Measurements from ENCODE around the gene RAC2.

RAC2 gene

DNA sequence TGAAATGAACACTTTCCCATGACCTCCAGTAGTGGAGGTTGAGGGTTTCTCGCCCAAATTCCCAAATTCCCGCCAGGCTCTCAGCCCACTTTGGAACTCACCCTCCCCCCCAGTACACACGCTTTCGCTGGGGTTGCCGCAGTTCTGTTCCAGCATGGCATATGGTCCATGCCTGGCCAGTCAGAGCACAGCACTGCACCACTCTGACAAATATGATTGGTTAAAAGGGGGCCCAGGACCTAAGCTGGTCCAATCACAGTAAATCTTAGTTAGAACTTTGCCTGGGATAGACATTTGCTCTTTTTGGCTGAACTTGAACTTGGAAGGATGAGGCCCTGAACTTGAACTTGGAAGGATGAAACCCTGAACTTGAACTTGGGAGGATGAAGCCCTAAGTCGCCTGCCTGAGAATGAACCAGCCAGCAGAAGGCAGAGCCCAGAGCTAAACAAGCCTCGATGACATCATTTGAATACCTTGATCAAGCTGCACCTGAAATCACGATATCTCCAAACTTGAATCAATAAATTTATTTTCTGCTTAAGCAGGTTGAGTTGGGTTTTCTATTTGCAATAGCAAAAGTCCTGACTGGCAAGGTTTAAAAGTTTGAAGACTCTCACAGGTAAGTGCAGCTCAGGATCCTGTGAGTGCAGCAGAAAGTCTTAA, 19.2 kb downstream of the RAC2 start:
- in situ Hi-C loops (cut with HindIII; ENCODE audit: low sequenced_read_pairs): no loop called here

DNA sequence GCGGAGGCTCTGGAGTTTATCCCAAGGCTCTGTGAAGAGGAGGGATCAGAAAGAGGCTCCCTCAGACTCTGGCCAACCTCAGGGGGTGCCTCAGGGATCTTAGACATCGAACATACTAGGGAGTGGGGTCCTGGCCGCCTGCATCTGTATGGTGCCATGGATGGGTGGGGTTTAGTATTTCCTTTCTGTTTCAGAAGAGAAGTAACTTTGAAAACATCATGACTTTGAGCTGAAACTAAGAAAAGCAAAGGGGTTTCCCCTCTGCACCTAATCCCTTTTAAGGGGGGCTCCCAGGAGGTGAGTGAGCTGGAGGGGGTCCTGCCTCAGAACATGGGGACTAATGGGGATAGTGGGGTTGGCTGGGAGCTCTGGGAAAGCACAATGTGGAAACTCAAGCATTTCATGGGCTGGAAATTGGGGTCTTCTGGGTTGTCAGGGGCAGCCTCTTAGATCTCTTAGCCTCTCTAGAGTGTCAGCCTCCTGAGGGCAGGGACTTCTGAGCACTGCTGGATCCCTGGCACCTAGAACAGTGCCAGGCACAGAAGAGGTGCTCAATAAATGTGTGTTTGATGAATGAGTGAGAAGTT, 20.0 kb downstream of the RAC2 start:
- in situ Hi-C loops (cut with HindIII; ENCODE audit: low sequenced_read_pairs): no loop called here

DNA sequence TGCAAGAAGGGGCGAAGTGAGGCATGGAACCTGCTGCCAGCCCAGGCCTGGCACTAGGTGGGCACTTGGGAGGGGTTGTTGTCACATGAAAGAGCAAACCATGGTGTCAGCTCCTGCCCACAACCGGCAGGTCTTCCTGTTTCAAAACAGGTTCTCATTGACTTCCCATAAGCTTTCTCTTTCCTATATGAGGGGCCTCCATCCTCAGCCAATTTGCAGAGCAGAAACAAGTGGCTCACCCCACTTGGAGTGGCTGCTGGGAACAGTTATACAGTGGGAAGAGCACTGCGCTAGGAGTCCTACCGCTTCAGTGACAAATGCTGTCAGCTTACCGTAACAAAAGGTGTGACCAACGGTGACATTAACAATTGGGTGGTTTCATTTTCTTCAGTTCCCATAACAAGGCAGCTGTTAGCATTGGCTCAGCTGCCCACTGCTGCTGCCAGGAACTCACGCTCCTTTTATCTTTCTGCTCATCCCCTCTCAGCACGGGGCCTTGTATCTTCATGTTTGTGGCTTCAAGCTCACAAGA, 21.6 kb downstream of the RAC2 start:
- in situ Hi-C loops (cut with HindIII; ENCODE audit: low sequenced_read_pairs): no loop called here

DNA sequence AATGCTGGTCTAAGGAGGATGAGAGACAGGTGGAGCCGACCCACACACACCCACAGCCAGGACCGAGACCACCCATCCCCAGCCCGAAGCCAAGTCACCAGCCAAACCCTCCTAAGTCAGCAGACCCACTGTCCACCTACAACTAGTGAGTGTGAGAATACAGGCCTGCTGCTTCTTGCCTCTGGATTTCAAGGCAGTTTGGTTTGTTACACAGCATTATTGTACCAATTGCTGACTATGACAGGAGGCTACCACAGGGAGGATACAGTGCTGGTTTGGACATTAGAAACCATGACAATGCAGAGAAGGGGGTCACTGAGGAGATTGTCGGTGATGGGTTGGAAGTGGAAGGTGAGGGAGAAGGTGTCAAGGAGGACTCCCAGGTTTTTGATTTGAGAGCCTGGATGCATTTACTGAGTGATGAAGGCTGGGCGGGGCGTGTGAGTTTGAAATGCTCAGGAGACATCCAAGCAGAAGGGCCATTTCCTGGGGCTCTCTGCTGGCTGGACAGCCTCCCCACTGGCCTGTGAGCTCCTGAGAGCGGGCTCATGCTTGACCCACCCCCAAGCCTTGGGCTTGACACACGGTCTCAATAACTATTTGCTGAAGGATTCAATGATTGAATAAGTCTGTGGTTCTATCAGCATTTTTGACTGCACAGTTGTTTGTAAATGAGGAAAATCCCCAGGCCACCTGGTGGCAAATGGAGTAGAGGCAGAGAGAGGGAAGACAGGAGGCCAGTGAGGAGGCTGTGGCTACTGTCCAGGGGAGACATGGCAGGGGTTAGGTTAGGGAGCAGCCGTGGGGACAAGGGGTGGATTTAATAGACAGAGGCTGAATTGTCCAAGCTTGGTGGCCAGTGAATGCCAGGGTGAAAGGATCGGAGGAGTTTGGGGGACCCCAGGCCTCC, 22.4 kb downstream of the RAC2 start:
- in situ Hi-C loops (cut with HindIII; ENCODE audit: low sequenced_read_pairs): no loop called here

DNA sequence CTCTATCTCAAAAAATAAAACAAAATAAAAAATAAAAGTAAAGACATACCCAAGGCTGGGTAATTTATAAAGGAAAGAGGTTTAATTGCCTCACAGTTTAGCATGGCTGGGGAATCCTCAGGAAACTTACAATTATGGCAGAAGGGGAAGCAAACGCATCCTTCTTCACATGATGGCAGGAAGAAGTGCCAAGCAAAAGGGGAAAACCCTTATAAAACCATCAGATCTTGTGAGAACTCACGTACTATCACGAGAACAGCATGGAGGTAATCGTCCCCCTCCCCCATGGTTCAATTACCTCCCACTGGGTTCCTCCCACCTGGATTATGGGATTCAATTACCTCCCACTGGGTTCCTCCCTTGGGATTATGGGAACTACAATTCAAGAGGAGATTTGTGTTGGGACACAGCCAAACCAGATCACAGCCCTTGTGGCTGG, 23.5 kb downstream of the RAC2 start:
- in situ Hi-C loops (cut with HindIII; ENCODE audit: low sequenced_read_pairs): no loop called here

DNA sequence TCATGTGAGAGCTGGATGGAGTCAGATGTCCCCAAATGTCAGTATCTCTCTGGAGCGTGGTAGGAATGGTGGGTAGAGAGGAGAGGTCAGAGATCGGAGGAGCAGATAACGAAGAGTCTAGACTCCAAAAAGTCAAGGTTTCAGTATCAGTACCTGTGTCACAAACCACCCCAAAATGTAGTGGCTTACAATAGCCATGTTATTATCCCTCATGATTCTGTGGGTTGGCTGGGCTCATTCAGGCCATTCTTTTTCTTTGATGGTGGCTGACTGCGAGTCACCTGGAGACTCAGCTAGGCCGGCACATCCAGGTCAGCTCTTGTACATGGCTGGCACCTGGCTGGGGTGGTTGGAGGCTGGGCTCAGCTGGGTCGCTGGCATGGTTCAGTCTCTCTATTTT, 24.5 kb downstream of the RAC2 start:
- in situ Hi-C loops (cut with HindIII; ENCODE audit: low sequenced_read_pairs): loop anchor here (10.0 kb wide), 1 partner anchor 165 kb away; the partner anchor contains the start of gene KCTD17

DNA sequence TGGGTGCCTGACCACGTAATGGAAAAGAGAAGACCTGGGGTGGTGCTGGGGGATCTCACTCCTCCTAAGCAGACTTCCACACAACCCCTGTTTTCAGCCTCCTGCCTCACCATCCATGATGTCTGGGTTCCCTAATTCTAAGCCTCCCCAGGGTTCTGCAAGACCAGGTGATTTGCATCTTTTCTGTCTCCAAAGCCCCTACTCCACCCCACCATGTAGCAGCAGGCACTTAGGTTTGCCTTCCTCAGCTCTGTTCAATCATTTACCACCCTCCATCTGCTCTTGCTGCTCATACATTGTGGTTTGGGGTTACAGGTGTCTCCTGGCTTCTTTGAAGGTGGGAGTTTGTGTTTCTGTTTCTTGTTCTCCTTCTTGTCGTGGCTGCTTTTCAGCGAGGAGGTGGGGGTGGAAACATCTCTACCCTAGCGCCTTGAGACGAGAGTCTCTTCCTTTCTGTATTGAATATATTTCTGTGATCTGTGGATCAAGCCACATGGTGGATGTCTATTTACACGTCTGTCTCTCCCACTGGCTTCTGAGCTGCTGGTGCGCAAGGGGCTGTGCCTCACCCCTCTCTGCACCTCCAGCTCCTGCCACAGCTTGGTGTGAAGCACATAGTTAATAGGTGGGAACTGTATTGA, 25.2 kb downstream of the RAC2 start:
- in situ Hi-C loops (cut with HindIII; ENCODE audit: low sequenced_read_pairs): loop anchor here (10.0 kb wide), 1 partner anchor 164 kb away; the partner anchor contains the start of gene KCTD17

DNA sequence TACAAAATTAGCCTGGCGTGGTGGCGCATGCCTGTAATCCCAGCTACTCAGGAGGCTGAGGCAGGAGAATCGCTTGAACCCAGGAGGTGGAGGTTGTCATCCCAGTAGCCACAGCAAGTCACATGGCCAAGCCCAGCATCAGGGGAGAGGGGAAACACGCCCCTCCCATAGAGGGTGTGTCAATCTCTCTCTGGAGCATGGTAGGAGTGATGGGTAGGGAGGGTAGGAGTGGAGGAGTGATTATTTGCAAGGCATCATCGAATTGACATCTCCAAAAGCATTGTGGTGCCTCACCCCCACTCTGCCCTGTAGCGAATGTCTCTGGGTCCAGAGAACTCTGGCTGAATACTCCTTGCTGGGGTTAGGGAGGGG, 25.7 kb downstream of the RAC2 start:
- in situ Hi-C loops (cut with HindIII; ENCODE audit: low sequenced_read_pairs): loop anchor here (10.0 kb wide), 1 partner anchor 164 kb away; the partner anchor contains the start of gene KCTD17

DNA sequence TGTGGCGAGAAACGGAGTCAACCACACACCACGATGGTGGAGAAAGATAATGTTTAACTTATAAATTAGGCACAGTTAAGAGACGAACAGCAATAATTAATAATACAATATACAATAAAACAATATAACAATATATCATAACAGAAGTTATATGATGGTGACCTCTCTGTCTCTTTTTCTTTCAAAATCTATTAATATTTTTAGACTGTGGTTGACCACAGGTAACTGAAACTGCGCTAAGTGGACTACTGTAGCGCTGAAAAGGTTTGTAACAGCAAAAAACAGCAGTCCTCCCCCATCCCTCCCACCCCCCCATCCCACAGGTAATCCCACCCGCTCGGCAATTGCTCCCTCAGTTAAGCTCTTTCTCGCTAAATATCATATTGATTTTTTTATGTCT, 28.2 kb downstream of the RAC2 start:
- in situ Hi-C loops (cut with HindIII; ENCODE audit: low sequenced_read_pairs): loop anchor here (10.0 kb wide), 1 partner anchor 161 kb away; the partner anchor contains the start of gene KCTD17

DNA sequence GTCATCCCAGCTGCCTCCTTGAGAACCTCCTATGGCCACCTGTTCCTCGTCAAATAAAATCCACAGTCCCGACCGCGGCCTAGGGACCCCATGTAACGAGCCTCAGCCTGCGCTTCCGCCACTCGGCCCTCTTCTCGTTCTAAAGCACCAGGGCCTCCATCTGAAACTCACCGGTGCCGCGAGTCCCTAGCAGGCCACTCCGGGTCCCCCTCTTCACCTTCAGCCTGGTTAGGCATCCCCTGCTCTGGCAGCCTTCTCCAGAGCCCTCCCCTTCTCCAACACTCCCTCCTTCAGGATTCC, 29.4 kb downstream of the RAC2 start:
- in situ Hi-C loops (cut with HindIII; ENCODE audit: low sequenced_read_pairs): loop anchor here (5.0 to 10.0 kb wide), 4 partner anchors 37 to 160 kb away; partner anchors contain the start of gene KCTD17

DNA sequence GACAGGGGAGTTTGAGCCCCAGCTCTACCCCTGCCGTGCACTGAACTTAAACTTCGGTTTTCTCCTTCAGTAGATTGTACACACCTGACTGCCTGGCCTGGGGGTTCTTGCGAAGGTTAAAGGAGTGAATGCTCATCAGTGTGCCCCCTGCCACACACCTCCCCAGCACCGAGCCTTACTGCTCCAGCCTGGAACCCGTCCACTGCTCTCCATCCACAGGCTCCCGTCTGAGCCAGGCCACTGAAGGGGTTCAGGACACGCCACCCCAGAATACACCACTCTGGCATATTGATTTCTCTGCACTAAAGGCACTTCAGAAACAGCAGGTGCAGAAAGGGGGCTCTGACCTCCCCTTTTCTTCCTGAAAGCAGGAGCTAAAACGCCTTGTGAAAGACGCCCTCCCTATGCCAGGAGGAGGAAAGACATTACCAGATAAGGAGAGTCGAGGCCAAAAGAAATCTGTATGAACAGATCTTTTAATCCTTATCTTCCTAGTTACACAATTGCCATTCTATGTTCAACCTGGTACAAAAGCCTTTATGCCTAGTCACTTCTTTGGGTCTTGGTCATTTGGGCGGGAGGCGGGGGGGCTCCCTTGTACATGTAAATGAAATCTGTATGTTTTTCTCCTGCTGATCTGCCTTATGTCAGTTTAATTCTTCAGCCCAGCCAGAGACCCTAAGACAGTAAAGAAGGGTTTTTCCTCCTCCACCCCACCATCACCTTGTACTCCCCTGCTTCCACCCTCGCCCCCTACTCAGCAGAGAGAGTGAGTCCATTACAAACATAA, 29.9 kb downstream of the RAC2 start:
- in situ Hi-C loops (cut with HindIII; ENCODE audit: low sequenced_read_pairs): loop anchor here (5.0 to 10.0 kb wide), 4 partner anchors 37 to 159 kb away; partner anchors contain the start of gene KCTD17

DNA sequence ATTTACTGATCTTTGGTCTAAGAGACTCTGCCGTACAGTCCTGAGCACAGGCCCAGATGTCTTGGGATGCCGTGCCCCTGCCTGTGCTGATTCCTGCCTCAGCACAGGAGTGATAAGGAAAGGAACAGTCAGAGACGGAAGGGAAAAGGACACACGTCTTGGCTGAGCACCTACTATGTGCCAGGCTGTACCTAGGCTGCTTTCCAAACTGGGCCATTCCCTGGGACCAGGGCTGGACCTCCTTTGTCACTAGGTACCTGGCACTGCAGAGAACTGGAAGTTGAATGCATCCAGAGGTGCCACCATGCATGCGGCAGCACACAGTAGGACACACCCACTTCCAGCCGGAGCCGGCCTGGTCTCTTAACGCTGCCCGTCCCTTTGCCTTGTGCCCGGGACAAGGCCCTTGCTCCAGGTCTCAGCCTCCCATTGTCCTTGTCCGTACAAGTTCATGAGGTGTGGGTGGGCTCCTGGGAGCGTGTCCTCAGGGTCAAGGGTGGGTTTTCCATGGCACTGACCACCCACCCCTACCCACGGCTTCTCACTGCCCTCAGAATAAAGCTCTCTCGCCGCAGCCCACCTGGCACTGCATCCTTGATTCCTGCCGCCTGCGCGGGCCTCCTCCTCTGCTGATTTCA, 30.7 kb downstream of the RAC2 start:
- in situ Hi-C loops (cut with HindIII; ENCODE audit: low sequenced_read_pairs): loop anchor here (5.0 to 10.0 kb wide), 4 partner anchors 36 to 159 kb away; partner anchors contain the start of gene KCTD17

DNA sequence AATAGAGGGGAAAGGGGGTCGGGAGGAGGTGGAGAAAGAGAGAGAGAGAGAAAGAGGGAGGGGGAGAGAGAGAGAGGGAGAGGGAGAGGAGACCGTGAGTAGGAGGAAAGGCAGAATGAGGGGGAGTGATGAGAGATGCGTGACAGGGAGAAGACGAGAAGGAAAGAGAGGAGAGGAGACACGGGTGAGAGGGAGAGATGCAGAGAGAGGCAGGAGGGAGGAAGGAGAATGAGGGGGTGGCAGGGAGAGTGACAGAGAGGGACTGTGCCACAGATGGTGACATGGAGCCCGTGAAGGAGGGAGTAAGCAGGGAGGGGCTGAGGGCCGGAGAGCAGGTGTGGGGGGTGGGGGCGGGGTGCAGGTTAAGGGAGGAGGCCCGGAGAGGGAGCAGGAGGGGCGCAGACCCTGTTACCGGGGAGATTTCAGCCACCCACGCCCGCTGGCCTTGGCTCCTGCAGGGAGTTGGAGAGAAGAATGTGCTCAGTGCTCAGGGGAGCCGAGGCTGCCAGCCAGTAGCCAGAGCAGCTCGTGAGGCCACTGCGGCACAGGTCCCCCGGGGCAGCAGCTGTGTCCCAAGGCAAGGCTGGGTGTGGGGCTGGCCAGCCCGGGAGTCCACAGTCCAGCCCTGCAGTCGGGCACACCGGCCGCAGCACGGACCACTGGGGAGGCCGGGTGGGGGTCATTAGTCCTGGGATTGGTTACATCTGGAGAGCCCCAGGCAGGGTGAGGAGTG, 31.7 kb downstream of the RAC2 start, which contains the start of gene SSTR3:
Gene SSTR3 (minus strand): TSS at position 304 of the 733 bp plus-strand sequence. CDS start 4,674 bp downstream, outside the sequence.
- in situ Hi-C loops (cut with HindIII; ENCODE audit: low sequenced_read_pairs): loop anchor here (5.0 to 10.0 kb wide), 4 partner anchors 35 to 158 kb away; partner anchors contain the start of gene KCTD17

DNA sequence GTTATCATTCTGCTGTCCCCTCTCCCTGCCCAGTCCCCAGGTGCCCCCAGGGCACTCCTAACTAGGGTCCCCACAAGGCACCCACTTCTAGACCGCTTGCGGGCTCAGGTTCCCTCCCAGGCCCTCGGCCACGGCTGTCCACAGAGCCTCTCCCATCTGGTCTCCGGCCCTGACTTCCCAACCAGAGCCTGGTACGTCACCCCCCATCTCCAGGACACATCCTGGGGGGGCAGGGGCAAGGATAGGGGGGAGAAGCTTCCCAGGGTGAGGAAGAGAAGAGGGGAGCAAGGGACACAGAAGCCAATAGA, 32.2 kb downstream of the RAC2 start:
- in situ Hi-C loops (cut with HindIII; ENCODE audit: low sequenced_read_pairs): loop anchor here (5.0 to 10.0 kb wide), 4 partner anchors 35 to 157 kb away; partner anchors contain the start of gene KCTD17

DNA sequence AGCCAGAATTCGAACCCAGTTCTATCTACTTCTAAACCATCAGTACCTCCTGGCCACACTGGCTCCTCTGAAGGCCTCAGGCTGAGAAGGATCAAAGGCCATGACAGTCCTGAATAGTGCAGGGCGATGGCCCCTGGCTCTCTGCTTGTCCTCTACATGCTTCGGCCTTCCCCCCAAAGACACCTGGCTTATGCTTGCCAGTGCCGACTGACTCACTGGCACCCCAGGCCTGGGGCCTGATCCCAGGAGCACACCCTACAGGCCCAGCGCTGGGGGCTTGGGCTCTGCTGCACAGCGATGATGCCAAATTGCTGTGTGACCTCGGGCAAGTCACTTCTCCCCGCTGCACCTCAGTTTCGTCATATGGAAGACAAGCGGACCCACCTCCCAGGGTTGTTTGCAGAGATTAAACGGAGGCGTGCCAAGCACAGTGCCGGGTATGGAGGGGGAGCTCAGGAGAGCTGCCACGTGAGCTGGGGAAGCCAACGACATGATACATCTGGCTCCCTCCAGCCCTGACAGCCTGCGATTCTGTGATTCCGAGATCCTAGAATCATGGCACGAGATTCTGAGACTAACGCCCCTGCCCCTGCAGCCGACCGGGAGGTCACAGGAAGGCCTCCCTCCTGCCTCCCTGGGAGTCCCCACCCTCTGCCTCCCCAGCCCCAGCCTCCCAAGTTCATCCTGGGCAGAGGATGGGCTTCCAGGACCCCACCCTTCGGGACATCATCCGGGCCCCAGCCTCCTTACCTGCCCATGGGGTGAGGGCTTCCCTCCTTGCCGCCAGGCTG, 32.8 kb downstream of the RAC2 start:
- in situ Hi-C loops (cut with HindIII; ENCODE audit: low sequenced_read_pairs): loop anchor here (5.0 to 10.0 kb wide), 4 partner anchors 34 to 156 kb away; partner anchors contain the start of gene KCTD17

DNA sequence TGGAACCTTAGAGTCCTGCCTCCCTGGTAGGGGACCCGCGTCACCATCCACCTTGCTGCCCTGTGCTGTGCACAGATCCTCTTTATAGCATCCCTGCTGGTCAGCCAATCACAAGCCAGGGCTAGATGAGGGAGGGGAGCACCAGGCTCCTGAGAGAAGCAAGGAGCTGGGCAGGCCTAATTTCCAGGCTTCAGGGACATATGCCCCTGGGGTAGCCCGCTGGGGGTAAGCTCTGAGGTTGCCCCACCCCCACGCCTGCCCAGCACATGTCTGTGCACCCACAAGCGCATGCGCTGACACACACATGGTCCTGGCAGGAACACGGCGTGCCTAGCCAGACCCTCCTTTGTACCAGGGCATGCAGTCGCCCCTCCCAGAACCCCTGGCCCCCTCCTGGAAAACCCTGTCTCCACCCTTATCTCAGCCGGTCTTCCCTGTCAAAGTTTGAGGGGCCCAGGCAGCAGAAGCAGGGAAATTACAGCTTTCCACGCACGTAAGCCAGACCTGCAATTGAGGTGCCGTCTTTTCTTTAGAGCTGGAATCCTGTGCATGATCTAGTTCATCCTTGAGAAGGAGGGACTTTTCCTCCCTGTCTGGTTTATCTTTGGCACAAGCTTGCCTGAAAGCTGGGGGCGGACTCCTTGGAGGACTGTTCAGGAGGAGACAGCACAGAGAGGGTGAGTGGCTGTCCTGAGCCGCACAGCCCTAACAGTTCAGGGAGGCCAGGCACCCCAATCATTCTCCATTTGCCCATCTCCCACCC, 33.8 kb downstream of the RAC2 start:
- in situ Hi-C loops (cut with HindIII; ENCODE audit: low sequenced_read_pairs): loop anchor here (5.0 to 10.0 kb wide), 4 partner anchors 33 to 155 kb away; partner anchors contain the start of gene KCTD17

All from endothelial cell of hepatic sinusoid (primary cell).